Panc1 (cell line): ENCODE data around the gene RBBP5. TPM values are rescaled to one million over a fixed set of nuclear protein-coding genes. Genes with fewer than 3 reads are reported as not detected.
A peak's percentile ranks its signal among the peaks of the same experiment; 100 is the strongest.

Experiments
- ATAC-seq: fragments of 200-7000 bp; cut with Tn5 transposase; 2 replicates; pipeline ENCODE4 v1.9.1; 2020; ENCODE audit warnings: mild to moderate bottlenecking, moderate library complexity
- Bru-seq: library from RNA; stranded (reverse); fragments of 400-500 nt; gene quantifications from one replicate; lab custom pipeline; 2021; lab: Mats Ljungman, UMichigan
- BruChase-seq, 2 experiments: library from RNA; stranded (reverse); fragments of 400-500 nt; gene quantifications; one replicate each; lab custom pipeline; 2021; lab: Mats Ljungman, UMichigan
- BruUV-seq: library from RNA; stranded (reverse); fragments of 400-500 nt; replicated peaks from 2 replicates; lab custom pipeline; 2021; lab: Mats Ljungman, UMichigan
- CTCF ChIA-PET: fragments of 300-600 bp; sonication (Branson Sonifier 250); formaldehyde crosslinking; loops from one replicate; lab custom pipeline; 2022; ENCODE audit warnings: antibody characterized with exemption; lab: Charles Lee
- POLR2A ChIA-PET: fragments of 300-600 bp; sonication (Branson Sonifier 250); formaldehyde crosslinking; loops from one replicate; lab custom pipeline; 2022; ENCODE audit warnings: antibody characterized with exemption; lab: Charles Lee
- DNase-seq: peaks from one replicate; pipeline ENCODE4 v3.0.0-alpha.2; 2010; ENCODE audit warnings: low read depth, low spot score
- H3K27ac ChIP-seq: 2 replicates; pipeline ENCODE4 v1.5.1; 2011; ENCODE audit warnings: mild to moderate bottlenecking, low read length, inconsistent platforms
- H3K27me3 ChIP-seq: fragments of 200-500 bp; sonication (Bioruptor generic); 2 replicates; pipeline ENCODE4 v1.6.0; 2014; ENCODE audit warnings: low read length, inconsistent platforms; ENCODE audit not compliant: control insufficient read depth, insufficient read depth
- H3K36me3 ChIP-seq: fragments of 200-500 bp; sonication (Bioruptor generic); 2 replicates; pipeline ENCODE4 v1.5.1; 2014; ENCODE audit warnings: inconsistent platforms, mild to moderate bottlenecking, low read length, moderate library complexity; ENCODE audit not compliant: control insufficient read depth, insufficient read depth
- H3K4me1 ChIP-seq: 2 replicates; pipeline ENCODE4 v1.5.1; 2011; ENCODE audit warnings: inconsistent platforms, mild to moderate bottlenecking, low read length, moderate library complexity; ENCODE audit not compliant: control insufficient read depth, insufficient read depth
- H3K4me3 ChIP-seq, 2 experiments: 2 replicates each; pipeline ENCODE4 v1.5.1; 2011 to 2012; ENCODE audit warnings: low read depth in 2 of 2, low read length in 2 of 2, mild to moderate bottlenecking in 2 of 2, inconsistent platforms in 1 of 2, moderate library complexity in 1 of 2
- H3K9me3 ChIP-seq: fragments of 200-500 bp; sonication (Bioruptor generic); 2 replicates; pipeline ENCODE4 v1.5.1; 2014; ENCODE audit warnings: low read depth, mild to moderate bottlenecking, inconsistent platforms, low read length, moderate library complexity; ENCODE audit not compliant: control insufficient read depth, insufficient read depth
- CTCF ChIP-seq: fragments of 450-650 bp; IDR thresholded peaks from 2 replicates; pipeline ENCODE4 v1.5.1; 2017; ENCODE audit warnings: mild to moderate bottlenecking
- POLR2AphosphoS5 ChIP-seq: IDR thresholded peaks from 2 replicates; pipeline ENCODE4 v1.6.1; 2012; ENCODE audit warnings: mild to moderate bottlenecking, low read depth, low read length, moderate library complexity
- SIN3A ChIP-seq: IDR thresholded peaks from 2 replicates; pipeline ENCODE4 v1.6.1; 2012; ENCODE audit warnings: low read depth, mild to moderate bottlenecking, low read length, moderate library complexity, borderline replicate concordance; ENCODE audit not compliant: insufficient read depth
- TCF7L2 ChIP-seq: IDR thresholded peaks from 2 replicates; pipeline ENCODE4 v1.6.1; 2011; ENCODE audit warnings: mild to moderate bottlenecking, low read depth, low read length, inconsistent platforms
- in situ Hi-C: cut with HindIII; loops from 2 replicates; pipeline ENCODE4 v1.10.0; 2016; ENCODE audit warnings: low sequenced_read_pairs, low pct_unique_long_range_greater_than_20kb
- intact Hi-C: fragments of 100-400 bp; cut with micrococcal nuclease; formaldehyde crosslinking; loops from one replicate; pipeline ENCODE4 v1.10.0; 2022; ENCODE audit not compliant: unreplicated experiment
- long read RNA-seq: library from polyadenylated mRNA; unstranded; transcript quantifications from one replicate; pipeline ENCODE4 v2.0.0, GENCODE V29; 2021; ENCODE audit not compliant: unreplicated experiment
- polyA plus RNA-seq: library from polyadenylated mRNA; unstranded; fragments of >200 nt; gene quantifications from one replicate; pipeline ENCODE4 v1.2.1, GENCODE V29; 2012; ENCODE audit warnings: missing spikeins; ENCODE audit not compliant: insufficient read length
- total RNA-seq: library from RNA; stranded (reverse); gene quantifications from one replicate; pipeline ENCODE4 v1.2.1, GENCODE V29; 2021; ENCODE audit not compliant: unreplicated experiment
- TF ChIP-seq, protein P1 (sequence below), 2 experiments: IDR thresholded peaks; 2 replicates each; pipeline ENCODE4 v1.6.1; 2011 to 2012; ENCODE audit warnings: low read depth in 2 of 2, control low read depth in 1 of 2, low read length in 1 of 2, mild to moderate bottlenecking in 1 of 2, moderate library complexity in 1 of 2; ENCODE audit not compliant: insufficient read depth in 1 of 2

The RBBP5 gene
- 22.2 TPM for total RNA-seq
- 10.1 TPM for polyA plus RNA-seq
- percentile 85 among the genes with signal in this experiment for Bru-seq, nascent RNA
- percentile 88 among the genes with signal in this experiment for BruChase-seq, experiment 1, labeled RNA remaining after a 2-hour chase
- BruChase-seq, experiment 2, labeled RNA remaining after a 6-hour chase, result percentile 88 among the genes with signal in this experiment
- long read RNA-seq, full-length matches to known transcripts, result 54 of 69 reads
- long read RNA-seq, partial matches to known transcripts, result 2 of 69 reads
- long read RNA-seq, other reads (novel, unspliced or antisense), result 13 of 69 reads

DNA sequence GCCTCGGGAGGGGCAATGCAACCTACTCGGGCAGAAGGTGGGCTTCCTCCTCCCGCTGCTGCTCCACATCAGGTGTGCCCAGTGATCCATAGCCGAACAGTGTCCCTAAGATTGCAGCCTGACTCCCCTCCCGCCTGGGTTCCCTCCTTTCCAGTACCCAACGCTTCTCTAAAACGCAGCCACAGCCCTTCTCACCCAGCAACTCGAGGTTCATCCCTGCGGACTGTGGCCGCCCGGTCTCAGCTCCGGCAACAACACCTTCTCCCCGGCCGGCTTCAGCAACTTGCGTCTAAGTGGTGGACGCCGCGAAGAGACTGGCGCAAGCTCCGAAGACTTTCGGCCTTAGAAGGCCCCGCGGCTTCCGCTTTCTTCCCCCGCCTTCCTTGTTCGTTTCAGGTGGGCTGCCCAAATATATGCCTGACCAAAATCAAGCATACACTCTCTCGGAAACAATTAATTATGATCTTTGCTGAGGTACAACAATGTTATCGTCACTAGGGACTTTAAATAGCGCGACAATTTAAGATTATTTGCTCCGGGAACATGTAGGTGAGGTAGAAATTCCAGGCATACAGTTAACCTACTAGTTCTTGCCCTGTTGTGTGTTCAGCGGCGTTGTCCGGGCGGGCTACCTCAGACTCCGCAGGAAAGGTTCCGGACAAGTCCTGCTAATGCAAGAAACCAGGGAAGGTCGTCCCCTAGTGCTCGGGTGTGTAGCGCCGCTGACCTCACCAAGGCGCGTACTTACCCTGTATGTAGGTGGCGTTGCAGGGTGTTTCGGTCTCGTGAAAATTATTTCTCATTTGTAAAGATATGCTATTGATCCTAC is at the start of gene RBBP5:
TSS of gene RBBP5 (minus strand) at position 319 of the 829 bp plus-strand sequence. CDS start at position 214, 105 bp downstream.
- H3K4me3 ChIP-seq, result peak within 1 kb of the TSS; percentile 96 to 97
- peaks cover 7% of the 10 kb centered on the region; the same call in 1 of the 2 replicates for H3K36me3 ChIP-seq
- in situ Hi-C loops, result no loop called here
- BruUV-seq, result no TSS peak
- ATAC-seq (peak; percentile 100), DNase-seq (peak; percentile 97)
- no peaks in the 10 kb centered on the region for H3K27me3 ChIP-seq
- POLR2A ChIA-PET, result interaction anchor here (0.6 kb wide), 2 partner anchors 33 to 195 kb away, joined by 3 read pairs; no protein-coding TSS in a partner anchor
- CTCF ChIA-PET, result interaction anchor here (1.1 to 1.2 kb wide), 2 partner anchors 19 to 60 kb away, joined by 3 to 4 read pairs; no protein-coding TSS in a partner anchor
- peaks cover 14% of the 10 kb centered on the region for H3K4me1 ChIP-seq
- H3K27ac ChIP-seq, result peak within 1 kb of the TSS; percentile 98
- TF ChIP-seq SIN3A (no peak), TCF7L2 (peak; percentile 56; the same call in 1 of the 2 replicates), POLR2AphosphoS5 (peak; percentile 89), CTCF (peak; percentile 94)
- TF ChIP-seq, protein P1, sequence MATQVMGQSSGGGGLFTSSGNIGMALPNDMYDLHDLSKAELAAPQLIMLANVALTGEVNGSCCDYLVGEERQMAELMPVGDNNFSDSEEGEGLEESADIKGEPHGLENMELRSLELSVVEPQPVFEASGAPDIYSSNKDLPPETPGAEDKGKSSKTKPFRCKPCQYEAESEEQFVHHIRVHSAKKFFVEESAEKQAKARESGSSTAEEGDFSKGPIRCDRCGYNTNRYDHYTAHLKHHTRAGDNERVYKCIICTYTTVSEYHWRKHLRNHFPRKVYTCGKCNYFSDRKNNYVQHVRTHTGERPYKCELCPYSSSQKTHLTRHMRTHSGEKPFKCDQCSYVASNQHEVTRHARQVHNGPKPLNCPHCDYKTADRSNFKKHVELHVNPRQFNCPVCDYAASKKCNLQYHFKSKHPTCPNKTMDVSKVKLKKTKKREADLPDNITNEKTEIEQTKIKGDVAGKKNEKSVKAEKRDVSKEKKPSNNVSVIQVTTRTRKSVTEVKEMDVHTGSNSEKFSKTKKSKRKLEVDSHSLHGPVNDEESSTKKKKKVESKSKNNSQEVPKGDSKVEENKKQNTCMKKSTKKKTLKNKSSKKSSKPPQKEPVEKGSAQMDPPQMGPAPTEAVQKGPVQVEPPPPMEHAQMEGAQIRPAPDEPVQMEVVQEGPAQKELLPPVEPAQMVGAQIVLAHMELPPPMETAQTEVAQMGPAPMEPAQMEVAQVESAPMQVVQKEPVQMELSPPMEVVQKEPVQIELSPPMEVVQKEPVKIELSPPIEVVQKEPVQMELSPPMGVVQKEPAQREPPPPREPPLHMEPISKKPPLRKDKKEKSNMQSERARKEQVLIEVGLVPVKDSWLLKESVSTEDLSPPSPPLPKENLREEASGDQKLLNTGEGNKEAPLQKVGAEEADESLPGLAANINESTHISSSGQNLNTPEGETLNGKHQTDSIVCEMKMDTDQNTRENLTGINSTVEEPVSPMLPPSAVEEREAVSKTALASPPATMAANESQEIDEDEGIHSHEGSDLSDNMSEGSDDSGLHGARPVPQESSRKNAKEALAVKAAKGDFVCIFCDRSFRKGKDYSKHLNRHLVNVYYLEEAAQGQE (IDR thresholded peaks at IDR 0.05; ENCODE audit: insufficient read depth in 1 of 2, low read depth in 2 of 2, low read length in 1 of 2), result peak in 1 of 2 experiments; percentile 27; a peak in 1 of 4 replicates
- no peaks in the 10 kb centered on the region for H3K9me3 ChIP-seq
- intact Hi-C loops, result loop anchor here (5.0 to 10.0 kb wide), 2 partner anchors 105 to 133 kb away; partner anchors contain the start of gene TMCC2

DNA sequence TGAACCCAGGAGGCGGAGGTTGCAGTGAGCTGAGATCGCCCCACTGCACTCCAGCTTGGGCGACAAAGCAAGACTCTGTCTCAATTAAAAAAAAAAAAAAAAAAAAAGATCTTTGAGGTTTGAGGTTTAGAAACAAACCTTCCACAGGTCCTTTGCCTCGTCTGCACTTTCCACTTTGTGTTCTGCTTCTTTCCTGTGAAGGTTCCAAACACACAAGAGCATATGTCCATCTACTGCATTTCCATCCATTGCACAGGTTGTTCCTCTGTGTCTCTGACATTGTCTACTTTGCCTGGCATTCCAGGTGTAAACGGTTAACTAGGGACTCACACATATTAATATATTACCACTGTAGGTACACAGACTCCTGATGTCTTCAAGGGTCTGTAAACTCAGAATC is 49.6 kb upstream of the RBBP5 start:
- Histone ChIP-seq H3K27me3 (no peaks in the 10 kb centered on the region), H3K36me3 (no peaks in the 10 kb centered on the region), H3K27ac (no peak overlapping the region), H3K4me1 (peaks cover 10% of the 10 kb centered on the region), H3K9me3 (no peaks in the 10 kb centered on the region), H3K4me3 (no peak overlapping the region)
- TF ChIP-seq CTCF, result no peak
- no TSS peak for BruUV-seq
- in situ Hi-C loops (no loop called here), intact Hi-C loops (no loop called here)
- CTCF ChIA-PET, result interaction anchor here (0.7 kb wide), 1 partner anchor 562 kb away, joined by 5 read pairs; no protein-coding TSS in a partner anchor
- ATAC-seq, result no peak
- POLR2A ChIA-PET, result interaction anchor here (0.6 kb wide), 1 partner anchor 939 kb away, joined by 6 read pairs; no protein-coding TSS in a partner anchor
- no peak for DNase-seq
